ENCODE measurements around the gene KLK4.
"Not testable (repeated sequence)": the region's sequence is repeated elsewhere in the genome, so short reads cannot be mapped to it uniquely, and the experiment has no call there.

The KLK4 gene

GRCh38 chr19:50897612-50898011 lies 13.6 kb downstream of the KLK4 start:
- no peak overlapping the region for H3K4me3 ChIP-seq (ENCODE audit: low read length in 2 of 2)
- H3K36me3 ChIP-seq (ENCODE audit: control insufficient read depth in 2 of 2, insufficient read depth in 2 of 2, low read length in 2 of 2) = no peaks in the 10 kb centered on the region
- no peaks in the 10 kb centered on the region for H3K27me3 ChIP-seq (ENCODE audit: control insufficient read depth in 2 of 2, insufficient read depth in 2 of 2, low read length in 2 of 2)
- H3K9ac ChIP-seq (ENCODE audit: low read depth in 1 of 2, low read length in 2 of 2) = no peak overlapping the region
- no peaks in the 10 kb centered on the region for H3K4me1 ChIP-seq (ENCODE audit: control insufficient read depth in 2 of 2, insufficient read depth in 2 of 2, low read length in 2 of 2)
- H3K27ac ChIP-seq (ENCODE audit: low read depth in 2 of 2, low read length in 2 of 2) = no peak overlapping the region
- no peaks in the 10 kb centered on the region for H3K9me3 ChIP-seq (ENCODE audit: control insufficient read depth in 2 of 2, low read length in 2 of 2)

- H3K27me3 ChIP-seq (ENCODE audit: control insufficient read depth in 2 of 2, insufficient read depth in 2 of 2, low read length in 2 of 2) = no peaks in the 10 kb centered on the region
- no peak overlapping the region for H3K9ac ChIP-seq (ENCODE audit: low read depth in 1 of 2, low read length in 2 of 2)
- H3K36me3 ChIP-seq (ENCODE audit: control insufficient read depth in 2 of 2, insufficient read depth in 2 of 2, low read length in 2 of 2) = no peaks in the 10 kb centered on the region
- H3K4me3 ChIP-seq (ENCODE audit: low read length in 2 of 2) = no peak overlapping the region
- no peaks in the 10 kb centered on the region for H3K4me1 ChIP-seq (ENCODE audit: control insufficient read depth in 2 of 2, insufficient read depth in 2 of 2, low read length in 2 of 2)
- no peak overlapping the region for H3K27ac ChIP-seq (ENCODE audit: low read depth in 2 of 2, low read length in 2 of 2)
- H3K9me3 ChIP-seq (ENCODE audit: control insufficient read depth in 2 of 2, low read length in 2 of 2) = no peaks in the 10 kb centered on the region
Observed at GRCh38 chr19:50897191-50897607, 14.0 kb downstream of the KLK4 start.

GRCh38 chr19:50896591-50897190 lies 14.5 kb downstream of the KLK4 start:
- Histone ChIP-seq H3K4me1 (ENCODE audit: control insufficient read depth in 2 of 2, insufficient read depth in 2 of 2, low read length in 2 of 2) (no peaks in the 10 kb centered on the region), H3K27me3 (ENCODE audit: control insufficient read depth in 2 of 2, insufficient read depth in 2 of 2, low read length in 2 of 2) (no peaks in the 10 kb centered on the region), H3K9ac (ENCODE audit: low read depth in 1 of 2, low read length in 2 of 2) (no peak overlapping the region), H3K27ac (ENCODE audit: low read depth in 2 of 2, low read length in 2 of 2) (no peak overlapping the region), H3K9me3 (ENCODE audit: control insufficient read depth in 2 of 2, low read length in 2 of 2) (no peaks in the 10 kb centered on the region), H3K4me3 (ENCODE audit: low read length in 2 of 2) (no peak overlapping the region), H3K36me3 (ENCODE audit: control insufficient read depth in 2 of 2, insufficient read depth in 2 of 2, low read length in 2 of 2) (no peaks in the 10 kb centered on the region)

GRCh38 chr19:50896089-50896590 lies 15.1 kb downstream of the KLK4 start:
- not testable (repeated sequence) for H3K9me3 ChIP-seq (ENCODE audit: control insufficient read depth in 2 of 2, low read length in 2 of 2); H3K27ac ChIP-seq (ENCODE audit: low read depth in 2 of 2, low read length in 2 of 2); H3K4me3 ChIP-seq (ENCODE audit: low read length in 2 of 2); H3K27me3 ChIP-seq (ENCODE audit: control insufficient read depth in 2 of 2, insufficient read depth in 2 of 2, low read length in 2 of 2); H3K36me3 ChIP-seq (ENCODE audit: control insufficient read depth in 2 of 2, insufficient read depth in 2 of 2, low read length in 2 of 2); H3K9ac ChIP-seq (ENCODE audit: low read depth in 1 of 2, low read length in 2 of 2); H3K4me1 ChIP-seq (ENCODE audit: control insufficient read depth in 2 of 2, insufficient read depth in 2 of 2, low read length in 2 of 2)

GRCh38 chr19:50894478-50895356 lies 16.5 kb downstream of the KLK4 start:
- Histone ChIP-seq H3K27me3 (ENCODE audit: control insufficient read depth in 2 of 2, insufficient read depth in 2 of 2, low read length in 2 of 2) (no peaks in the 10 kb centered on the region), H3K9ac (ENCODE audit: low read depth in 1 of 2, low read length in 2 of 2) (no peak overlapping the region), H3K4me1 (ENCODE audit: control insufficient read depth in 2 of 2, insufficient read depth in 2 of 2, low read length in 2 of 2) (no peaks in the 10 kb centered on the region), H3K27ac (ENCODE audit: low read depth in 2 of 2, low read length in 2 of 2) (no peak overlapping the region), H3K4me3 (ENCODE audit: low read length in 2 of 2) (no peak overlapping the region), H3K9me3 (ENCODE audit: control insufficient read depth in 2 of 2, low read length in 2 of 2) (no peaks in the 10 kb centered on the region), H3K36me3 (ENCODE audit: control insufficient read depth in 2 of 2, insufficient read depth in 2 of 2, low read length in 2 of 2) (no peaks in the 10 kb centered on the region)

- Histone ChIP-seq H3K4me1 (ENCODE audit: control insufficient read depth in 2 of 2, insufficient read depth in 2 of 2, low read length in 2 of 2) (no peaks in the 10 kb centered on the region), H3K27ac (ENCODE audit: low read depth in 2 of 2, low read length in 2 of 2) (no peak overlapping the region), H3K9ac (ENCODE audit: low read depth in 1 of 2, low read length in 2 of 2) (no peak overlapping the region), H3K9me3 (ENCODE audit: control insufficient read depth in 2 of 2, low read length in 2 of 2) (no peaks in the 10 kb centered on the region), H3K4me3 (ENCODE audit: low read length in 2 of 2) (no peak overlapping the region), H3K36me3 (ENCODE audit: control insufficient read depth in 2 of 2, insufficient read depth in 2 of 2, low read length in 2 of 2) (no peaks in the 10 kb centered on the region), H3K27me3 (ENCODE audit: control insufficient read depth in 2 of 2, insufficient read depth in 2 of 2, low read length in 2 of 2) (no peaks in the 10 kb centered on the region)
Observed at GRCh38 chr19:50893047-50893736, 18.0 kb downstream of the KLK4 start.

- no peak overlapping the region for H3K4me3 ChIP-seq (ENCODE audit: low read length in 2 of 2)
- no peaks in the 10 kb centered on the region for H3K36me3 ChIP-seq (ENCODE audit: control insufficient read depth in 2 of 2, insufficient read depth in 2 of 2, low read length in 2 of 2)
- H3K27me3 ChIP-seq (ENCODE audit: control insufficient read depth in 2 of 2, insufficient read depth in 2 of 2, low read length in 2 of 2) = no peaks in the 10 kb centered on the region
- no peaks in the 10 kb centered on the region for H3K4me1 ChIP-seq (ENCODE audit: control insufficient read depth in 2 of 2, insufficient read depth in 2 of 2, low read length in 2 of 2)
- H3K27ac ChIP-seq (ENCODE audit: low read depth in 2 of 2, low read length in 2 of 2) = no peak overlapping the region
- H3K9me3 ChIP-seq (ENCODE audit: control insufficient read depth in 2 of 2, low read length in 2 of 2) = no peaks in the 10 kb centered on the region
- H3K9ac ChIP-seq (ENCODE audit: low read depth in 1 of 2, low read length in 2 of 2) = no peak overlapping the region
Observed at GRCh38 chr19:50891253-50891625, 20.0 kb downstream of the KLK4 start.

- Histone ChIP-seq H3K36me3 (ENCODE audit: control insufficient read depth in 2 of 2, insufficient read depth in 2 of 2, low read length in 2 of 2) (no peaks in the 10 kb centered on the region), H3K27me3 (ENCODE audit: control insufficient read depth in 2 of 2, insufficient read depth in 2 of 2, low read length in 2 of 2) (no peaks in the 10 kb centered on the region), H3K9me3 (ENCODE audit: control insufficient read depth in 2 of 2, low read length in 2 of 2) (no peaks in the 10 kb centered on the region), H3K9ac (ENCODE audit: low read depth in 1 of 2, low read length in 2 of 2) (no peak overlapping the region), H3K4me1 (ENCODE audit: control insufficient read depth in 2 of 2, insufficient read depth in 2 of 2, low read length in 2 of 2) (no peaks in the 10 kb centered on the region), H3K4me3 (ENCODE audit: low read length in 2 of 2) (no peak overlapping the region), H3K27ac (ENCODE audit: low read depth in 2 of 2, low read length in 2 of 2) (no peak overlapping the region)
Observed at GRCh38 chr19:50890422-50891252, 20.6 kb downstream of the KLK4 start.

GRCh38 chr19:50889638-50890037 lies 21.6 kb downstream of the KLK4 start:
- Histone ChIP-seq H3K27ac (ENCODE audit: low read depth in 2 of 2, low read length in 2 of 2) (no peak overlapping the region), H3K4me3 (ENCODE audit: low read length in 2 of 2) (no peak overlapping the region), H3K9ac (ENCODE audit: low read depth in 1 of 2, low read length in 2 of 2) (no peak overlapping the region), H3K9me3 (ENCODE audit: control insufficient read depth in 2 of 2, low read length in 2 of 2) (no peaks in the 10 kb centered on the region), H3K4me1 (ENCODE audit: control insufficient read depth in 2 of 2, insufficient read depth in 2 of 2, low read length in 2 of 2) (no peaks in the 10 kb centered on the region), H3K27me3 (ENCODE audit: control insufficient read depth in 2 of 2, insufficient read depth in 2 of 2, low read length in 2 of 2) (no peaks in the 10 kb centered on the region), H3K36me3 (ENCODE audit: control insufficient read depth in 2 of 2, insufficient read depth in 2 of 2, low read length in 2 of 2) (no peaks in the 10 kb centered on the region)
